ENCODE results near the gene CETN1. TPM values are rescaled to one million over a fixed set of nuclear protein-coding genes. Genes with fewer than 3 reads are reported as not detected.
A peak's percentile ranks its signal among the peaks of the same experiment; 100 is the strongest.

Gene CETN1
- total RNA-seq, result not detected

DNA sequence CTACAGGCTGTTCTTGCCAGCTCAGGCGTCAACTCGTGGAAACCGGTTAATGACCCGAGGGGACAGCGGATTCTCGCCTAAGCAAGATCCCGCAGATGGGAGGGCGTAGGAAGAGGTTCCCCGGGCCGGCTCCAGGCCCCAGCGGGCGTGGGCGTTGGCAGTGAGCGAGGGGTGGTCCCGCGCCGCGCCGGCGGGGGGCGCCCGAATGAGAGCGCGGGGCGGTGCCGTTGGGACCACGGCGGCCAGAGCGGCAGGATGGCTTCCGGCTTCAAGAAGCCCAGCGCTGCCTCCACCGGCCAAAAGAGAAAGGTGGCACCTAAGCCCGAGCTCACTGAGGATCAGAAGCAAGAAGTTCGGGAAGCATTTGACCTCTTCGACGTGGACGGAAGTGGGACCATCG, at the start of gene CETN1:
Gene CETN1 (plus strand): TSS at position 227 of the 400 bp plus-strand sequence. CDS start 29 bp downstream, at position 256.
- DNase-seq, result no peak

DNA sequence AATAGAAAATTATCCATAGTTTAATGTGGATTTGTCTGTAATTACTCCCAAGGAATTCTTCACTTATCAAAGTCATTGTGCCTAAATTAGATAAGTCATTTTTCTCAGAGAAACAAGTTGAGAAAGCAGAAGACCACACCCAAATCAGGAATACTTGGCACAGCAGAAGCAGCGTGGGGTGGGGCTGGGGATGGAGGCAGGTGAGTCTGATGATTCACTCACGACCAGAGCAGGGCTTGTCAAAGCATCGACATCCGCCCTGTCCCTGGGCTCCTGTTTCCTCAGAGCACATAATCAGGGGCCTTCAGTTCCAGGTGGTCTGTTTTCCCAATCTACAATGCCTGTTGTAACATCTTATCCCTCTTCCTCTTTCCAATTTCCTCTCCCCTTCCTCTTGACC, 48.2 kb upstream of the CETN1 start:
- no peak for DNase-seq

DNA sequence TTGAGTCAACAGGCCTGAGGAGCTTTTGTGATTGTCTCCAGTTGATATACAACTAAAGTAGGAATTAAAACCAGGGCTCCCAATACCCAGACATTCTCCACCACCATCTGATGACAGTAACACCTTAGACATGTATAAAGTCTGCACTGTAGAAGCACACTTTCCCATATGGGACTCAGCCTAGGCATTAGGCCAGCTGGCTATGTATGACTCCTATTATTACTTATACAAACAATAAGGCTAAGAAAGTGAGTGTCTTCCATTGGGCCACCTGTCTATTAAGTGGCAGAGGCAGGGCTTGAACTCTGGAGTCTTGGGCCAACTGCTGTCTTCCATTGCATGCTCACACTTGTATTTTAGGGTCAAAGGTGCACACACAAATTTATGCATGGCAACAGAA, 47.5 kb upstream of the CETN1 start:
- DNase-seq, result no peak

DNA sequence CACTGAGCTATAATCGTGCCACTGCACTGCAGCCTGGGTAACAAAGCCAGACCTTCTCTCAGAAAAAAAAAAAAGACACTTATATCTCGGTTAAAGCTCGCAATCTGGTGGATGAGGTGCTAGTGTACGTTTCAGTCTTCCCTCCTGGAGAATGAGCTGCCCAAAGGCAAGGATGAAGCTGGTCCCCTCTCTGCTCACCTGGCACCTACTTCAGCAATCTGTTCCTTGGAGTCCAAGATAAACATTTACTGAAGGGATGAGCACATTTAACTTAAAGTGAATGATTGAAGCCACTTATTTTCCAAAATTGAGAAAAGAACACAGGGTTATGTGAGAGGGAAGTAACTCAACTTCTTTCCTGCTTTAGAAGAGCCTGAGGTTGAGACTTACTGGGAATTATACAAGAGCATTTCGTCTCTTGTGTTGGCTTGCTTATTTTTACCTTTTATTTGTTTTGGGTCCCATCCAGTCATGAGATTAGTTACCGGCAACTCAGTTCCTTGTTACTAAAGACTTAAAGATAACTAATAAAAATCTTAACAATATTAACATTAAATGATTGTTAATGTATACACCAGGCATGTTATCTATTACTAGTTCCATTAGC, 46.1 kb upstream of the CETN1 start:
- no peak for DNase-seq

DNA sequence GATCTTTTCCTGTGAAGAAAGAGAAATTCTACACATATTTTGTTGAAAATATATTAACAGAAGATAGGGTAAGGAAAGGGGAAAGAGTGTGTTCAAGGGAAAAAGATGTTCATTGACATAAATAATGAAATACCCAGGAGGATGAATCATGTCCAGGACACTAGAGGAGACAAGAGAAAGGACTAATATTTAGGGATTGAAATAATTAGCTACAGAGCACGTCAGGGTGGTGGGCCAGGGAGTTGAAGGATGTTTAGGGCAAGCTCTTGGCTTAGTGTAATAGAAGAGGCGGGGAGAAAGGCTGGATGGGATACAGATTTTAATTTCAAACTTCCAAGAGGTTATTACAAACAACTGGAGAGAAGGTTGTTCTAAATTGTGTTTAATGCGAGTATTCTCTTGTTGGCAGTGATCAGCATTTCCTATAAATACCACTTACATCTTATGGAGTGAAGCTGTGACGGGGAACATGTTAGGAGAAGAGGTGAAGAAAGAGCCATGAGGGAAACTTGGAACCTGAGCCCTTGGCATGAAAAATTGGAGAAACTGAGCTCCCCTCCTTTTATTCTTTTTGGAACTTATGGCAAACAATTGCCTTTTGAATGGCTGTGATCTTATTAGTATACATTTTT, 36.6 kb upstream of the CETN1 start:
- DNase-seq, result peak; percentile 89

DNA sequence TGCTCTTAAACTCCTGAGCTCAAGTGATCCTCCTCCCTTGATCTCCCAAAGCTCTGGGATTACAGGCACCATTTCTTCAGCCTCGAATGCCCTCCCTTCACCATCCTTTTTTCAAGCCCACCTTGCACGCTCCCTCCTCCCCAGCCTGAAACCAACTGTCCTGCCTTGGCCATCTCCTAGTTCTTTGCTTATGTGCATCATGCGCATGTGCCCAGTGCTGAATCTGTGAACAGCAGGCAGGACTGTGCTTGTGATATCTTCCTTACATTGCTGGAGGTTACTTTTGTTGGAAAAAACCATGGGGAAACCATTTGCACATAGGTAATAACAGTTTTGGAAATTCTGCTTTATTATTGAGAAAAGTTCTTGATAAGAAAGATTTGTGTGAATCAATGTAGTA, 30.2 kb upstream of the CETN1 start:
- no peak for DNase-seq

DNA sequence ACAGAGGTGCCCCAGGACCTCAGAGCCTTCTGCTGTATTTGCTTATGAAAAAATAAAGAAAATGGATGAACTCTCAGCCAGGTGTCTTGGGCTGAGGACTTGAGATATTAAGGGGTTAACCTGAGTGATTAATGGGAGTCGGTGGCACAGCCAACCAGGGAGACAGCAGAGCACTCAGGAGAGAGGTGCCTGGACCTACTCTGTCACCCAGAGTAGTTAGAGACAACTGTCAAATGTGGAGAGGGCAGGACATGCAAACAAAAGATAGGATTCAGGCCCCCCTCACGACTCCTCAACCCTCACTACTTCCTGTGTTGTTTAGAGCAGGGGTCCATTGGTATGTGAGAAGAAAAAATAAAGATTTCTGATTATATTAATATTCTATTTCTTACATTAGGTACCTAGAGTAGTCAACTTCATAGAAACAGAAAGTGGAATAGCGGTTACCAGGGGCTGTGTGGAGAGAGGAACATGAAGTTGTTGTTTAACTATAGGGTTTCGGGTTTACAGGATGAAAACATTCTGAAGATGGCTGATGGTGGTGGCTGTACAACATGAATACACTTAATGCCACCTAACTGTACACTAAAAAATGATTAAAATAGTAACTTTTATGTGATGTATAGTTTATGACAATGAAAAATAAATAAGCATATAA, 28.6 kb upstream of the CETN1 start:
- no peak for DNase-seq

DNA sequence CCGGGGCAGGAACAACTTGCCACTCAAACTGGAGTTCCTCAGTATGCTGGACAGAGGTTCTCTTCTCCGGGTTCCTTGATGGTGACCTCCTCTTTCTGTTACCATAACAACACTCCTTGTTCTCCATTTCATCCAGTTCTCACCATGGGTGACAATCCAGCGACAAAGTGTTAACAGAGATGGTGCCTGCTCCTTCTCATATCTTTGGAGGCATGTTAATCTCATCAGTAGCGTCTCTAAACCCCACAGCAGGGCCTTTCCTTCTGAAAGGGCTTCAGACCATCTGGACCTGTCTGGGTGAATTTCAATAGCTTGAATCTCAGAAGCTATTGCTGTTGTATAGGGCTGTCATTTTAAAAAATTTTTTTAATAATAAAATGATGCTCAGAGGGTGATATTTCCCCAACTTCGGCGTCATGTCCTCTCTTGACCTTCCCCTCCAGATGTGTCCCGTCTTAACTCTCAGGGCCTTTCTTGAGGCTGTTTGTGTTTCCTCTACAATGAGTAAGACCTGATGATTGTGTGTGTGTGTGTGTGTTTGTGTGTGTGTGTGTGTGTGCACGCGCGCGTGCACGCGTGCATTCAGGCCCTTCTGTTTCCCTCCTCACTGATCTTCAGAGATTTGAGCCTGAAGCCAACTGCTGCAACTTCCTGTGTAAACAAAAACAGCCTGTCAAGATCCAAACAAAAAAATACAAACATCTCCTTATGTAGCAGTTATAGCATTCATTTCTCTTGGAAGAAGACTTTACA, 24.3 kb upstream of the CETN1 start:
- no peak for DNase-seq

DNA sequence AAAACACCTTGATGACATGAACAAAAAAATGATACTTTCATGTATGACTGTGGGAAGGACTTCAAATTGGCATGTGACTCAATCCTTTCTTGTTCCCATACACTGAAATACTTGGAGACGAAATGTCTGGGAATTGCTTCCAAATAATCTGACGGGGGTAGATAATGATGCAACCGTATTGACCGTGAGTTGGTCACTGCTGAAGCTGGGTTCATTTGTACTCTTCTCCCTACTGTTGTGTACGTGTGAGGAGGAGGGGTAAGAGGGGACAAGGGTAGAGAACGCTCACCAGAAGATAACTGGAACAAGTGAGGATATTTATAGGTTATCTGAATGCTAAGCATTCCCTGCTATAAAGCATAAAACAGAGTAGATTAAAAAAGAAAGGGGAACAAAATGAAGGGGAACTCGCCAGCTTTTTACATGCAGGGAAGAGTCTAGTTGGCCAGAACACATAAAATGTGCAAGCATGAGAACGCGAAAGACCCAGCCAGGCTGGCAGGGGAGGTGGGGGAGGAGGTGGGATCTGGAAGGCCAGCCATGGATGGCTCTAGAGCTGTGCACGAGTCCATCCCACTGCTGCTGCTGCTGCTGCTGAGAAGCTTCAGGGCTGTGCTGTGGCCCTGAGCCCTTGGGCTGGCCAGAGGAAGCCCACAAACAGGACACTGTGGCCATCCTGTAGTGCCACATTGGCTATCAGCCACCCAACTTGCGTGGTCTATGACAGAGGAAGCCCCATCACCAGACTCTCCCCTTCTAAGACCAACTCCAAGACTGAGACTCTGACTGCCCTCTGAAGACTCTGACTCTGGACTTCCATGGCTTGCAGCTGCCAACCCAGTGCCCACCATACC, 15.2 kb upstream of the CETN1 start:
- no peak for DNase-seq

DNA sequence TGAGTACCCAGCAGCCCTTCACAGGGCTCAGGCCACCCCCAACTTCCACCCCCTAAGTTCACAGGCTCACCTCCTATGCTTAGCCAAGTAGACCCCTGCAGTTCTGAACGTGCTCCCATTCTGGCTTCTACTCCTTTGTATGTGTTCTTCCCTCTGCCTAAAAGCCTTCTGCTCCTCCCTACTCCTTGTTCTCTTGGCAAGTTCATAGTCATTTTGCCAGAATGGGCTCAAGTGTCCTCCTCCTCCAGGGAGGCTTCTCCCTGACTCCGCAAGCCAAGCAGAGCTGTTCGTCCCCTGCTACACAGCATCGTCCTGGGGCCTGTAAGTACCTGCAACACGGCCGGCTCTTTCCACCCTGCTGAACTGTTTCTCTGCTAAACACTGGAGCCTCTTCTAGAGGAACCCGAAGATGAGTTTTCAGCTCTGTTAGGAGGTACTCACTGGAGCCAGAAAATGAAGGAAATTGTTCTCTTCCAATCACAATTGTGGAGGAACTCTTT, 14.6 kb upstream of the CETN1 start:
- no peak for DNase-seq

DNA sequence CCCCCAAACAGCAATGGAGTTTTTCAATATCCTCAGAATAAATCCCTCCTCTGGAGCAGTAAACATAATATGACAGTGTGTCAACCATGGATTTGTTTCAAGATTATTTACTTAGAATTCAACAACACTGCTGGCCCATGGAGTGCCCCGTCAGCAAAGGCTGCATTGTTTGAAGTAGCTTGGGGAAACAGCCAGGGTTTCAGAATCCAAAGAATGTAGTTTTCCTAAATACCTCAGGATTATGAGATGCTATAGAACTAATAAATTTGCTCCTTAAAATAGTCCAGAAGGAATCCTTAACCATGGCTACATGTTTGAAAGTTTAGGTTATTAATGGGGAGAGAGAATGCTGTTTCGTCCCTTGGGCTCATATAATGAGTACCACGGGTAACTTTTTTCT, 13.1 kb upstream of the CETN1 start:
- peak; percentile 93 for DNase-seq

DNA sequence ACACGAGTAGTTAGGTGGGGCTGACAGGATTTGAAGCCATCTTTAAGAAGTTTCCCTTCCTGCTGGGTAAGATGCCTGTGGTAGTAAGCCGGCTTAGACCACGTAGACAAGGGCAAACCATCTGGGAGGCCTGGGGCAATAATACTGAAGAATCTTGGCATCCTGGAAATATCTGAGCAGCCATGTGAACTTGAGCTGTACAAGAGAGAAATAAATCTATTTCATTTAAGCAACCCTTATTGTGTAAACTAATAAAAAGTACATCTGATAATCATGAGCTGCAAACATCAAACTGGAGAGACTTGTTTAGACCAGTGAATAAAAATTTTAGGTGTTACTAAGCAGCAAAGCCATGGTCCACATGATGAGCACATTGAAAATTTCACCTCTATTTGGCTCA, 11.4 kb upstream of the CETN1 start:
- no peak for DNase-seq

DNA sequence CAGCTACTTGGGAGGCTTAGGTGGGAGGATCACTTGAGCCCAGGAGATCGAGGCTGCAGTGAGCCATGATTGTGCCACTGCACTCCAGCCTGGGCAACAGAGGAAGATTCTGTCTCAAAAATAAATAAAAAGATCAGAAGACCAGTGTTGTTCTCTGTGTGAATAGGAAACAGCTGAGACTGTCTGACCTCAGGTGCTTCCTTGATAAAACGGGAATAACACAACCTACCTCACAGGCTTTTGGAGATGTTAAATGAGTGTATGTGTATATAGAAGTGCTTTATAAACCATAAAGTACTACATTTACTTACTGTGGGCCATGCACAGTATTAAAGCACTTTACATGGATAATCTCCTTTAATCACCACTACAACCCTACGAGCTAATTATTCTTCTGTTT, 9.9 kb upstream of the CETN1 start:
- no peak for DNase-seq

DNA sequence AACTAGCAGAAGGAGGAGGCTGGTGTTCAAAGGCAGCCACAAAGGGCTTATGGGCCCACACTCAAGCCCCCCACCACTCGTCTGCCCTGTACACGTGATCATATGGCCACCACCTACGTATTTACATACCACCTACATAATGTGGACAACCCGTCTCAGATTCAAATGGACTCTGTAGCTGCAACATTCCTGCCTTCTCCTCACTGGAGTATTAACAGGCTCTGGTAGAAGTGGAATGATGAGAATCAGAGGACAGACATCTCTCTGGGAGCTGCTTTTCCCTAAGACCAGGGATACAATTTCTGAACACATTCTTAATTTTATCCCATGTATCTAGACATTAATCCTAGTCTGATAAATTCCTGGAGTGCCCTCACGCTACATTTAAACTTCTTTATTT, 9.5 kb upstream of the CETN1 start:
- DNase-seq, result no peak

DNA sequence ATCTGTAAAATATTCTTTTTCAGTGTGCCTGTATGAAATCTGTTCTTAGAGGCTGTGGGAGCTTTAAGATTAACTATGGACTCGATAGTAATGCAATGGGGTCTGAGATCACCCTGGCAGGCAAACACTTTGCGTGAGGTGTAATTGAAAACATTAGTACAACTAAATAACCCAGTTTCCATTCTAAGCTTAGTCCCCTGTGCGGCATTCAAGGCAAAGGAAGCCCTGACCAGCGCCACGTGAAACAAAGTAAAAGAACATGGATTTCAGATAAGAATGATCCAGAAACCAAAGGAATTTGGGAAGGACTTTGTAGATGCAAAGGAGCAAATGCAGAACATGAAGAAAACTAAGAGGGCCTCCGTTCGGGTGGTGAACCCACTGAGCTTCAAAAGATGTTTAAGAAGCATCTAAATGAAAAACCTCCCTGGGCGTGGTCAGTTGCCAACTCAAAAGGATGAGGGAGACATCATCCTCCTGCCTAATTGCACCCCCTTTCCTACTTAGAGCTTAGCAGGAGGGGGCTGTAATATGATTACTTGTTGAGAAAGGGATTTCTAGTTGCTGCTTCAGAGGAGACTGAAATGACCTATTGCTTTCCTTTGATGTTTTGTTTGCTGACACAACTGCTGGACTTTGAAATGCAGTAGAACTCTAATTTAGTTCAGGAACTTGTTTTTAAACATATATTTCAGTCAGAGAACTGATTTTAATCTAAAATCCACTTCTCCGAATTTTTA, 7.9 kb upstream of the CETN1 start:
- DNase-seq, result peak; percentile 45

DNA sequence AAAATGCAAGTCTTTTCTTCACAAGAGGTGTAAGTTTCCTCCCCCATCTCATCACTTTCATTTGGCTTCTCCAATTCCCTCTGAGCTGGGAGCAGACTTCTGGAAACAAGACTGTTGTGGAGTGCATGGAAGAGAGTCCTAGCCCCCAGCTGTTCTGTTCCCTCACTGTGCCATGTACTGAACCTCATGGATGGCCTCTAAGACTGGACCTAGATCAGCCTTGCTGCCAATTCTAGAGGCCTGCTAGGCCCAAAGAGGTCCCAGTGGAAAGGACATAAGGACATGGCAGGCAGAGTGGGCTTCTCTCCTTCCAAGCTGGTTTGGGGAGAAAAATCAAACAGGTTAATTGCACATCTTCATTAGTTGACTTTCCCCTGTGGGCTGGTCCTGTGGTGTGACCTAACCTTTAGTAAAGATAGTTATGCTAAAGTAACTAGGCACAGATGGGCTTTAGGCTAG, 7.3 kb upstream of the CETN1 start:
- DNase-seq, result no peak

DNA sequence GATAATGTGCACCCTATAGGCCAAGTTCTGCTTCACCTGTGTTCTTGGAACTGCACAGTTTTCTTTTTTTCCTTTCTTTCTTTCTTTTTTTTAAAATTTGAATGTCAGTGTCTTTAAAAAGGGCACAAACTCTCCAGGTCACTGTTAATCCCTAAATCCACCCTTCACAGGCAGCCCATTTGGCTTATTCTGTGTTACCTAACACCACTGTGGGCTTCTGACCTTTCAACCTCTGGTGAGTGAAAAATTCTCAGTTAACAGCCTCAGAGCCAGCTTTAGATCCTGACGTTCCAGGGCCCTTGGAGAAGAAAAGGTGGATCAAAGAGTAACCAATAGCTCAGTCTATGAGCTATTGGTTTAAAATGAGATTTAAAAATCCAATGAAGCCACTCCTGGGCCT, 6.8 kb upstream of the CETN1 start:
- no peak for DNase-seq

DNA sequence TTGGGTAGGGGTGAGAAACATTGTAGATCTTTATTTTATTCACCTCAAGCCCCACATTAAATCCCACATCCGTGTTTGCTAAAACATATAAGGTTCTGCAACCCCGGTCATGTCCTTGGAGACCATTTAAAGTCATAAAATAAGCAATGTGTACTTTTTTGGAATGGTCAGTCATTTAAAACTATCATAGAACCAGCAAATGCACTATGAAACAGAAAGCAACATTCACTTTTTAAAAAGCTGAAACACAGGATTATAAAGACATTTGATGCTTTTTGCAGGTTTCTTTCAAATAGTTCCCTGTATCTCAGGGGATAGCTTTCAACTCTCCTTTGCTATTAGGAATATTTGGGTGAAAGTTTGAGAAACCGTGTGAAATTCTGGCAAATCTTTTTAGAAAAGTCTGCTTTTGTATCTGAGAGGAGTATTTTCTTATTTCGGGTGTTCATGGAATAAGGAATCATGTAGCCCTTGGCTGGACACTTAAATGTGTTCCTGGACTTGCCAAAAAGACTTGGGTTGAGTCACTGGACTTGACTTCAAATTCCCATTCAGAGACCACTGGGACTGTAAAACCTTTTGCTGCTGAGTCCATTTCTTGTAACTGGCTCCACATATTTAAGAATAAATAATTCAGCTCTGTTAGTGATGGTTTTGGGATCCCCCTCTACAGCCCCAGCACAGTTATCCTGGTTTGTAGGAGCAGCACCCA, 5.9 kb upstream of the CETN1 start:
- peak; percentile 65 for DNase-seq

DNA sequence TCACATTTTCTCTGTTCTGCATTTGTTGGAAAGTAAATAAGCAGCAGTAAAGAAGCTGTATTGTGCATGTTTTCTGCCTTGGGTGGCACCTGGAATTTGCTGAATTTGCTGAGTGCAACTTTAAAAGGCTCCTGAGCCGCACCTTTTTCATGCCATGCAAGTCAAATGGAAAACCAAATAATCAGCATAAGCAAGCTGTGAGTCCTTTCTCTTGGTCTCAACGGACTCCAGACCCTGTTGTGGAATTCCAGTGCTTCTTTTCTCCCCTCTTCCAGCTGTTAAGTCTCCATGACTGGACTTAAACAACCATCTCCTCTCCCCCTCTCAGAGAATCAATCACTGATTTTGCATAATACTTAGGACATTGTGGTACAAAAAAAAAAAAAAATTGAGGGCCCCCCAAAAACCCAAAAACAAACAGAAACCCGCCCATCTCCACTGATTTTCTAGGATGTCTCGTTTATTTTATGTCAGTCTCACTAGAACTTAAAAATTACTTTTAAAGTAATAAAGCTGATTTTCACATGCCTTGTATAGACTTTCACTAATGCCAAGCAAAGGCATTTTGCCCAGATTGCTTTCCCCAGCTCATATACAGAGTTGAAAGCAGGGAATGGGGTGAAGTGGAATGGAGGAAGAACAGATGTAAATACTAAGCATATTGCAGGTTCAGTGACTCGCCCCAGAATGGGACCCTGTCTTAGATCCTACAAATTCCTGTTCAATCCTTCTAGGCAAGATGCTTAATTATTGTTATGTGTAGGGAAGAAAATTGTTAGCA, 5.1 kb upstream of the CETN1 start:
- DNase-seq, result no peak

DNA sequence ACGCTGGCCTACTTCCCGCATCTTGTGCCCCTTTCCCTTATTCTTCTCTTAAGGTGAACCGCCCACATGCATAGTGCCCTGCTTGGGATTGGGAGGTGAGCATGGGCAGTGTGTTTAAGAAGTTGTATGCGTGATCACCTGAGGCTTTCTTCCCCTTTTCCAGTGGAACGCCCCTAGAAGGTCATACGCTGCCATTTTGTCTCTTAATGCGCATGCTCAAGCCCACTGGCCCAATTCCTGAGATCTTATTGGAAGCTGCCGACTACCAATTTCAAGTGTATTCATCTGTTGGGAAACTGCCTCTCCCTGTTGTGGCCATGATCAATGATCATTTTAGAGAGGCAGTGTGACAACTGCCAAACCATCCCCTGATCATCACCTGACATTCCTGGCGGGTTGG, 3.3 kb upstream of the CETN1 start:
- DNase-seq, result no peak

All from skin of body (tissue), 2 donors.